Measurements from ENCODE around the gene C2CD4C.
"Not testable (repeated sequence)": the region's sequence is repeated elsewhere in the genome, so short reads cannot be mapped to it uniquely, and the experiment has no call there.

C2CD4C gene

GRCh38 chr19:398719-399118, 10.2 kb downstream of the C2CD4C start:
- DNase-seq (ENCODE audit: low read depth), result no peak

DNA sequence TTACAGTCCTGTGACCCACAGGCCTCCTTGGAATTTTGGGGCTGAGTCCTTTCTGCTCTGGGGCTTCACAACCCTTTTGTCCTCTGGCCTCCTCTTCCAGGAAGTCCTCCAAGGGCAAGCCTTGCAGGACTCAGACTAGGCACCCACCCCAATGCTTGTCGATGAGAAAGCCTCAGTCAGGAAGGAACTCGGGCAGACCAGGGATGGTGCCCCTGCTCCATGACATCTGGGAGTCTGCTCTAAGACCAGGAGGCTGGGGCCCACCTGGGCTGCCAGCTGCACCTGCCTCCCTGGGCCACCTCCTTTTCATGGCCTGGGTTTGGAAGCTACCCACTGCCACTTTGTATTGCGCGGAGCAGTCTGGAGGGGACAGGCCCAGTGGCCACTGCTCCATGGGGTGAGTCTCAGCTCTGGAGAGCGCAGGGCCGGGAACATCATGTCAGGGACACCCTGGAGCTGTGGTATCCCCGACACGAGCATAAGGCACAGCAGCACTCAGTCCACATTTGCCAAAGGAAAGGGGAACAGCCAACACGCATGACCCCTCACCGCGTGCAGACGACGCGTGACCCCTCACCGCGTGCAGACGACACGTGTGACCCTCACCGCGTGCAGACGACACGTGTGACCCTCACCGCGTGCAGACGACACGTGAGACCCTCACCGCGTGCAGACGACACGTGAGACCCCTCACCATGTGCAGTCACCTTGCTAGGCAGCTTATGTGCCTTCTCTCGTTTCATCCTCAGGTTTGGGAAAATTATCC, 10.8 kb downstream of the C2CD4C start:
- no peak for DNase-seq (ENCODE audit: low read depth)

GRCh38 chr19:397321-397720, 11.6 kb downstream of the C2CD4C start:
- no peak for DNase-seq (ENCODE audit: low read depth)

DNA sequence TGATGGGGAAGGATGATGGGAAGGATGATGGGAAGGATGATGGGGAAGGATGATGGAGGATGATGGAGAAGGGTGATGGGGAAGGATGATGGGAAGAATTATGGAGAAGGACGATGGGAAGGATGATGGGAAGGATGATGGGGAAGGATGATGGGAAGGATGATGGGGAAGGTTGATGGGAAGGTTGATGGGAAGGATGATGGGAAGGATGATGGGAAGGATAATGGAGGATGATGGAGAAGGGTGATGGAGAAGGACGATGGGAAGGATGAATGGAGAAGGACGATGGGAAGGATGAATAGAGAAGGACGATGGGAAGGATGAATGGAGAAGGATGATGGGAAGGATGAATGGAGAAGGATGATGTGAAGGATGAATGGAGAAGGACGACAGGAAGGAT, 13.5 kb downstream of the C2CD4C start:
- DNase-seq (ENCODE audit: low read depth), result no peak

DNA sequence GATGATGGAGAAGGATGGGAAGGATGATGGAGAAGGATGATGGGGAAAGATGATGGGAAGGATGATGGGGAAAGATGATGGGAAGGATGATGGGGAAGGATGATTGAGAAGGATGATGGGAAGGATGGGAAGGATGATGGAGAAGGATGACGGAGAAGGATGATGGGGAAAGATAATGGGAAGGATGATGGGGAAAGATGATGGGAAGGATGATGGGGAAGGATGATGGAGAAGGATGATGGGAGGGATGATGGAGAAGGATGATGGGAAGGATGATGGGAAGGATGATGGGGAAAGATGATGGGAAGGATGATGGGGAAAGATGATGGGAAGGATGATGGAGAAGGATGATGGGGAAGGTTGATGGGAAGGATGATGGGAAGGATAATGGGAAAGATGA, 14.1 kb downstream of the C2CD4C start:
- DNase-seq (ENCODE audit: low read depth), result not testable (repeated sequence)

GRCh38 chr19:393560-393959, 15.4 kb downstream of the C2CD4C start:
- DNase-seq (ENCODE audit: low read depth), result not testable (repeated sequence)

DNA sequence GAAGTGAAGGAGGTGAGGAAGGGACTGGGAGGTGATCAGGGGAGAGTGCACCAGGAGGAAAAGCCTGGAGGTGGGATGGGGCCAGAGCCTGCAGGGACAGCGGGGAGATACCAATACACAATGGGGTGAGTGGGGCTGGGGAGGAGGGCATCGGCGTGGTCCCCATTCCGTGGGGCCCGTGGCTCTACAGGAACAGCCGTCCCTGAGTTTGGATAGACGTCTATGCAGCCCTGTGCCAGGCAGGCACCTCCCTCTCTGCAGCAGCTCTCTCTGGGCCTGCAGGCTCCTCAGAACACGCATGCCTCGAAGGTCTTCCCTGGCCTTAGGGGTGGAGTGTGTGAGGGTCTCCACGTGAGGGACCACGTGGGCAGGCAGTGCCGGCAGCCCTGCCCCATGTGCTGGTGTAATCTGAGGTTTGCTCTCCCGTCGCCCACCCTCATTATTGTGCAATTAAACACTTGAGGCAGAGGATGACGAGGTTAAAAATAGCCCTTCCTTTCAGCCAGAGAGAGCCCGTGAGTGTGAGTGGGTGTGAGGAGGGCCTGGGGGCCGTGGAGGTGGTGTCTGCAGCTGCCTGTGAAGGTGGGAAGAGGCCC, 16.5 kb downstream of the C2CD4C start:
- DNase-seq (ENCODE audit: low read depth), result no peak

DNA sequence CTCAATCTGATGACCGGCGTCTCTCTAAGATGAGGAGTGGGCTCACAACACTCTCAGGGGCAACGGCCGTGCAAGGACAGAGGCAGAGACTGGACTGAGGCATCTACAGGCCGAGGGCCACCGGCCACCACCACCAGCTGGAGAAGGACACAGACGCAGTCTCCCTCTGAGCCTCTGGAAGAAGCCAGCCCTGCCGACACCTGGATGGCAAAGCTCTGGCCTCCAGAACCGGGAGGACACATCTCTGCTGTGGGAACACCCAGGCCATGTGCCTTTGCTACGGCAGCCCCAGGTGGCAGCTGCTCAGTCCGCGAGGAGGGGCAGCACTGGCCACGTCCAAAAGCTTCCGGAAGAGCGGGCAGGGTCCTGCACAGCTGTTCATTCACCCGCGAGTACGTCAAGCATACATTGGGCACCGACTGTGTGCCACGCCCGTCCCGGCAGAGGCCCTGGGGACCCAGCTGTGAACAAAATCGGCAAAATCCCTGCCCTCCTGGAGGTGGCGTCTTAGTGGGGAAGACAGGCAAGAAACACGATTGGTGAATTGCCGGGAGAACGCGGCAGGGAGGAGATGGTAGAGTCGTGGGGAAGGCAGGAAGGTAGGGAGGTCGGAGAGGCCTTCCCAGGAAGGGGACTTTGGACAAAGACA, 17.1 kb downstream of the C2CD4C start:
- DNase-seq (ENCODE audit: low read depth), result no peak

- no peak for DNase-seq (ENCODE audit: low read depth)
These were observed 17.8 kb downstream of the C2CD4C start for GRCh38 chr19:391207-391557.

GRCh38 chr19:390386-391206, 18.4 kb downstream of the C2CD4C start:
- no peak for DNase-seq (ENCODE audit: low read depth)

- DNase-seq (ENCODE audit: low read depth), result no peak
These were observed 19.0 kb downstream of the C2CD4C start for GRCh38 chr19:389935-390289.

GRCh38 chr19:389255-389934, 19.6 kb downstream of the C2CD4C start:
- no peak for DNase-seq (ENCODE audit: low read depth)

GRCh38 chr19:388691-389090, 20.3 kb downstream of the C2CD4C start:
- no peak for DNase-seq (ENCODE audit: low read depth)

- no peak for DNase-seq (ENCODE audit: low read depth)
These were observed 21.2 kb downstream of the C2CD4C start for GRCh38 chr19:387777-388176.

- DNase-seq (ENCODE audit: low read depth), result not testable (repeated sequence)
These were observed 22.2 kb downstream of the C2CD4C start for GRCh38 chr19:386632-387301.

DNA sequence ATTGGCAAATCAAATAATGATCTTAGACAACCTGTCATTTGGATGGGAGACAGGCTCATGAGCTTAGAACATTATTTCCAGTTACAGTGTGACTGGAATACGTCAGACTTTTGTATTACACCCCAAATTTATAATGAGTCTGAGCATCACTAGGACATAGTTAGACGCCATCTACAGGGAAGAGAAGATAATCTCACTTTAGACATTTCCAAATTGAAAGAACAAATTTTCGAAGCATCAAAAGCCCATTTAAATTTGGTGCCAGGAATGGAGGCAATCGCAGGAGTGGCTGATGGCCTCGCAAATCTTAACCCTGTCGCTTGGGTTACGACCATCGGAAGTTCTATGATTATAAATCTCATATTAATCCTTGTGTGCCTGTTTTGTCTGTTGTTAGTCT, 22.8 kb downstream of the C2CD4C start:
- DNase-seq (ENCODE audit: low read depth), result not testable (repeated sequence)

- no peak for DNase-seq (ENCODE audit: low read depth)
These were observed 24.2 kb downstream of the C2CD4C start for GRCh38 chr19:384799-385169.

DNA sequence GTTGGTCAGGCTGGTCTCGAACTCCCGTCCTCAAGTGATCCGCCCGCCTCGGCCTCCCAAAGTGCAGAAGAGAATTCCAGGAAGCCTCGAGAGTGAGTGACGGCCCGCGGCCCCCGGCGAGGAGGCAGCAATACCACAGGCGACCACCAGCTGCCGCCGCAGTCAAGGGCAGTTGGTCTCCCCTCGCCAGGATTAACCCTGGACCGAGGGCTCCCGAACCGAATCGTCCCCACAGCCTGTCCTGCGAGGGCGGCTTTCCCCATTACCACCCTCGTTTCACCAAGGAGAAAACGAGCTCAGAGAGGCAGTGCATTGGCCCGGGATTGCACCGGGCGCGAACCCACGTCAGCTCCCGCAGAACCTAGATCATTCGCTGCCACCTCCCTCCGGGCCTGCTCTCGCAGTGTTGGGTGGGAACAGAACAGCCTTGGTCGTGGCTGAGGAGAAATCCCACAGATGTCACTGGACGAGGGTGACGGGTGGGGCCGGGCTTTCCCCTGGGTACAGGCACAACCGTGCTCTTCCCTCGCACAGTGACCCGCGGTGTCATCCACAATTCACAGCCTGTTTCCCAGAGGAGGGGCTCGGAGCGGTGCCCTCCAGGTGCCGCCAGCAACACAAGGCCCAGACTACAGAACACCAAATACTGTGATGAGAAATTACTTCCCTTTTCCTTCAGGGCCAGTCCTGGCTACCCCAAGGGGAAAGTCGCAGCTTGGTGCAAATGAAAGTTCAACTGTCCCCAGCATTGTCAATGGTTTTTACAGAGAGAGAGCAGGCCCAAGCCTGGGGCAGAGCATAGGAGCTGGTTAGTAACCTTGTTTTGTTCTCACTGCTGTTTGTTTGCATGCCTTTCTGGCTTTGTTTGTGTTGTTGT, 24.8 kb downstream of the C2CD4C start:
- DNase-seq (ENCODE audit: low read depth), result no peak

- no peak for DNase-seq (ENCODE audit: low read depth)
These were observed 25.9 kb downstream of the C2CD4C start for GRCh38 chr19:383040-383439.

DNA sequence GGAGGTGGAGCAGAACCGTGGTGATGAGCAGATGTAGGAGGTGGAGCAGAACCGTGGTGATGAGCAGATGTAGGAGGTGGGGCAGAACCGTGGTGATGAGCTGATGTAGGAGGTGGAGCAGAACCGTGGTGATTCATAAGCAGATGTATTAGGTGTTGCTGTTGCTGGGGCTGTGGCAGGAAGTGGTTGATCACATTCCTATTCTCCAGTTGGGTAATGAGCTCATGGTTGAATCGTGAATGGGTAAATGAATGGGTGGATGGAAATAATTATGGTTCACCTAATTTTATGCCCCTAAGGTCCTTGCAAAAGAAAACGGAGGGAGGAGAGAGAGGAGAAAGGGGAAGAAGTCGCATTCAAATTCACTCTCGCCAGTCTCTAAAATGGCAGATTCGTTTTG, 26.4 kb downstream of the C2CD4C start:
- not testable (repeated sequence) for DNase-seq (ENCODE audit: low read depth)

GRCh38 chr19:381901-382300, 27.0 kb downstream of the C2CD4C start:
- not testable (repeated sequence) for DNase-seq (ENCODE audit: low read depth)
